H1 (cell line): ENCODE results near the gene B4GALNT1. TPM values are rescaled to one million over a fixed set of nuclear protein-coding genes. Genes with fewer than 3 reads are reported as not detected.

Experiments used
- CHD2 ChIP-seq: IDR thresholded peaks from 2 replicates; pipeline ENCODE4 v1.6.1; 2012; ENCODE audit warnings: low read length, improper control_type of control experiment
- FOSL1 ChIP-seq: IDR thresholded peaks from 2 replicates; pipeline ENCODE4 v1.6.1; 2011; ENCODE audit warnings: mild to moderate bottlenecking, low read depth, low read length, moderate library complexity; ENCODE audit not compliant: insufficient read depth
- GTF2F1 ChIP-seq: IDR thresholded peaks from 2 replicates; pipeline ENCODE4 v1.6.1; 2012; ENCODE audit warnings: low read depth, low read length, improper control_type of control experiment, borderline replicate concordance
- HDAC6 ChIP-seq: IDR thresholded peaks from one replicate; pipeline ENCODE4 v1.7.1; 2012; ENCODE audit warnings: low read depth, mild to moderate bottlenecking, inconsistent platforms, low read length, moderate library complexity
- KDM1A ChIP-seq: fragments of 200-600, 300-600 bp; sonication (generic); IDR thresholded peaks from 2 replicates; pipeline ENCODE4 v1.7.1; 2016; ENCODE audit warnings: mild to moderate bottlenecking, low read length, borderline replicate concordance
- TAF7 ChIP-seq: optimal IDR thresholded peaks from 2 replicates; pipeline ENCODE3; 2011; ENCODE audit warnings: low read depth, mild to moderate bottlenecking, inconsistent platforms, low read length, moderate library complexity, borderline replicate concordance
- TBP ChIP-seq: IDR thresholded peaks from 2 replicates; pipeline ENCODE4 v1.6.1; 2011; ENCODE audit warnings: low read depth, low read length, improper control_type of control experiment
- USF2 ChIP-seq: IDR thresholded peaks from 2 replicates; pipeline ENCODE4 v1.6.1; 2011; ENCODE audit warnings: low read length, improper control_type of control experiment
- polyA plus RNA-seq, 7 experiments: library from polyadenylated mRNA; depleted of rRNA in 3 of 7; stranded (reverse) in 5 of 7; unstranded in 2 of 7; fragments of >200 nt in 5 of 7; fragments of 200-250 nt in 2 of 7; gene quantifications; 1 replicate in 5 of 7; 2 replicates in 1 of 7; 4 replicates in 1 of 7; pipeline versions ENCODE4 v1.2.1 to v1.2.3, GENCODE V29; 2011 to 2013; ENCODE audit warnings: missing spikeins in 2 of 7, mixed read lengths in 2 of 7
- total RNA-seq: library from RNA; stranded (reverse); fragmentation: NEBNext Ultra II Directional; extraction: Animal tissue kit (Norgen Biotek cat#: 25700); gene quantifications from 2 replicates; pipeline ENCODE4 v1.2.1, GENCODE V29; 2021

The B4GALNT1 gene
- total and polyA plus RNA-seq, 2 of the 8 experiments (the other 6 are each of a cell fraction or from before 2014, with no cell fraction given): 1.5 to 2.3 TPM

GRCh38 chr12:57615637-57616036, 17.4 kb downstream of the B4GALNT1 start (continued):
- TF ChIP-seq GTF2F1 (no peak), USF2 (no peak), TBP (no peak), FOSL1 (no peak), HDAC6 (no peak), TAF7 (no peak), KDM1A (no peak), CHD2 (no peak)
